ENCODE results near the gene PDE6C.

PDE6C gene

GRCh38 chr10:93612311-93612710 lies at the start of gene PDE6C:
Gene PDE6C (plus strand): TSS chr10:93612537. CDS start chr10:93612726, 189 bp downstream.
- no peak for DNase-seq

DNA sequence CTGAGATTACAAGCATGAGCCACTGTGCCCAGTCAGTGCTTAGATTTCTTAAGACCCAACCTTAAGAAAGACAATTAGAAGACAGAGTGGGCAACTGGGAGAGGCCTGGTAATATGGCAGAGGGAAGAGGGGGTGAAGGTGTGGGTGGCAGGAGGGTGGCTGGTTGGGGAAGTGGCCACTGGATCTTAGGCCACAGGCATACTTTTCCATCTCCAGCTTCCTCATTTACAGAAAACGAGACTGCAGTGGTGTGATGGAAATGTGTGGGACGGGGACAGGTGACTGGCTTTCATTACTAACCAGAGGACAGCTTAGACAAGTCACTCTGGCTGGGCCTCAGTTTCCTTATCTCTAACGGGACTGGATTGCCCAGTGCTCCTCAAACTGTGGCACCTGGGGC lies 46.9 kb upstream of the PDE6C start:
- DNase-seq: no peak

GRCh38 chr10:93566435-93567276 lies 45.7 kb upstream of the PDE6C start, which contains the start of gene FFAR4:
Gene FFAR4 (plus strand): TSS chr10:93566665. CDS start chr10:93566721, 56 bp downstream.
- DNase-seq: no peak

GRCh38 chr10:93567277-93568104 lies 44.8 kb upstream of the PDE6C start:
- no peak for DNase-seq

DNA sequence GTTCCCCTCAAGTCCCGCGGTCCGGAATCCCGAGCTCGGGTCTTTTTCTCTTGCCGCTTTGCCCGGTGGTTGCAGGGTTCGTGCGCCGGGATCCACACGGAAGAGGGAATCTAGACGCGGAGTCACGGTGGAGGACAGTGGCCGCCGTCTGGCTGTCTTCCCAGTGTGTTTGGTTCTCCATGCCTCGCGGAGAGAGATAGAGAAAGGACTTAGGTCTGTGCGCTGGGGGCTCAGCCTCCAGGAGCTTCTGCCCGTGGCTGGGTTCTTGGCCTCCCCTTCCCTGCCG lies 44.3 kb upstream of the PDE6C start:
- no peak for DNase-seq

GRCh38 chr10:93570383-93570782 lies 42.0 kb upstream of the PDE6C start:
- no peak for DNase-seq

DNA sequence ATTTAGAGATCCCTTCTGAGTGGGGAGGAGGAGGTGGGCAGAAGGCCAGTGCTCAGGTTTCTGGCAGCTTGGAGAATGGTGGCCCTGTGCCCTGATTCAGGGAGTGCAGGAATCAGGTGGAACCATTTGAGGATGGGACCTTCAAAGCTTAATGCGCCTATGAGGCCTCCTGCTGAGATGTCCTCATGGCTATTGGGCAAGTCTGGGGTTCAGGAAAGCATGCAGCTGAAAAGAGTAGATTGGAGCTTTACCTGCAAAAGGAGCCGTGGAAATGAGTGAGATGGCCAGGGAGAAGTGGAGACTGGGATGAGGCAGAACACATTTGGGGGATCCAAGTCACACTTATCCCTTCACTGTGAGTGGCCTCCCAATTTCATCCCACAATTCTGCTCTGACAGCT lies 39.7 kb upstream of the PDE6C start:
- no peak for DNase-seq

GRCh38 chr10:93573051-93573909 lies 39.1 kb upstream of the PDE6C start:
- DNase-seq: no peak

- DNase-seq: no peak
Observed at GRCh38 chr10:93573924-93574323, 38.4 kb upstream of the PDE6C start.

- no peak for DNase-seq
Observed at GRCh38 chr10:93576888-93577287, 35.4 kb upstream of the PDE6C start.

DNA sequence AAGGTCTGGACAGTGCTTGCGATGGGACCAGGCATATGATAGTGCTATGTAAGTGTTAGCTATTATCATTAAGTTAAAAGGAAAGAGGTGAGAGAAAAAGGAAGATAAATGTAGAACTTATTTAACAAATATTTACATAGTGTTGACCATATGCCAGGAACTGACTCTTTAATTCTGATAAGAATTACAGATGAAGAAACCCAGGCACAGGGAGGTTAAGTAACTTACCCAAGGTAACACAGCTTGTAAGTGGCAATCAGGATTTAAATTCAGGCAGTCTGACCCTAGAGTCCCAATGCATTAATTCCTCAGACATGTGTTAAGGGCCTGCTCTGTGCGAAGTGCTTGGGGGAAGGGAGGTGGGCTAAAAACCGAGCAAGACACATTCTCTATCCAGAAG lies 34.8 kb upstream of the PDE6C start:
- DNase-seq: no peak

DNA sequence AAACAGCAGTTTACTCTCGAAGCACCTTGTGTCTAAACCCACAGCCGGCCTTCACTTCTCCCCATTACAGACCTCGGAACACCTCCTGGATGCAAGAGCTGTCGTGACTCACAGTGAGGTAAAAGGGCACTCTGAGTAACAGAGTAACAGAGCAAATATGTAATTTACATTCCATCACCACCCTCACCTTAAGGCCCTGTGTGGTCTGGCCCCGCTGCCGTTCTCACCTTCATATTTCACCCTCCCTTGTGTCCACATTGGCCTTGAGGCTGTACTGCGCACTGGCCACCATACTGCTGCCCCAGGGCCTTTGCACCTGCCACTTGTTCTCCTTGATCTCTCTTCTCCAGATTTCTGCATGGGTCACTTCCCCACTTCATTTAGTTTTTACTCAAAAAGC lies 33.2 kb upstream of the PDE6C start:
- DNase-seq: no peak

GRCh38 chr10:93579985-93580711 lies 32.2 kb upstream of the PDE6C start:
- DNase-seq: no peak

DNA sequence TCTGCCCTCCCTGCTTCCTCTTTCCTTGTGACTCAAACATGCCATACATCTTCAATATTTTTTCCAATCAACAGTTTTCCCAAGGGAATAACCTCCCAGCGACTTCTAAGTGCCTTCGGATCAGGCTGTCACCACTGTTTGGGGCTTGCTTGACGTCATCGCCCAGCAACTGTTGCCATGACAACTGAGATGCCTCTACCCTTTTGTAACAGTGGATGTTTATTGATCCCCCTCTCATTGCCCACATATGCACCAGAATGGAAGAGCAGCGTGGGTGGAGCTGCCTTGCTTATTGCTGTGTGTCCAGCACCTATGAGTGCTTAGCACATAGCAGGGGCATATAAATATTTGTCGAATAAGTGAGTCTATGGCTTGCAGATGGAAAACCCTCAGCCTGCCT lies 31.5 kb upstream of the PDE6C start:
- no peak for DNase-seq

- DNase-seq: no peak
Observed at GRCh38 chr10:93584445-93584844, 27.9 kb upstream of the PDE6C start.

- DNase-seq: no peak
Observed at GRCh38 chr10:93589648-93590562, 22.4 kb upstream of the PDE6C start.

- no peak for DNase-seq
Observed at GRCh38 chr10:93590638-93591037, 21.7 kb upstream of the PDE6C start.

DNA sequence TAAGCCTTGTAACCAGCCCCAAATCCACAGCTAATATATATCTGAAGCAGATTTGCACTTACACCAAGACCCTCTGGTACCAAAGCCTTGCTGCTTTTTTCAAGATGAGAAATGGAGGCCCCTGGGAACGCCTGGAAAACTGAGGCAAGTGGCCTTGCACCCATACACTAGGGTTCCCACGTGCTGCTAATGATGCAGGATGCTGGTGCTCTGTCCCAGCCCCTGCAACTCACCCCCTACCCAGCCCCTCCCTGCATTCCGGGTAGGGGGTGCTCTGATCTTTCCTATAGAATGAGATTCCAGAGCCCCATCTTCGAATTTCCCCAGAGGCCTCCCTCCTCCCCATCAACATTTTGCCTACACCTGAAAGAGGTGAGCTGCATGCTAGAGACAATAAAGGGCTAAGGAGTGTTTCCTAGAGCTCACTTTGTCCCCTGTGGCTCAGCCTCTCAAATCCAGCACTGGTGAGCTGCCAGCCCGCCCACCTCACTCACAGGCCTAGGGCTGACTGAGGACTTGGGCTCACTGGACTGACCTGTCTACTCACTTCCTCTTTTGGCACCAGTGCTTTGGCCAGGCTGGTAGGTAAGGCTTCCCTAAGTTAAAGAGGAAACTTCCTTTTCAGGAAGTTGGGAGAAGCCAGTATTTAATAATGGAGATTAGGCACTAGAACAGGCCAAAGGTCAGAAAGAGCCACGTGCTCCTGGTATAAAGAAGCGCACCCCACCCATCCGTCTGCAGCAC lies 21.1 kb upstream of the PDE6C start:
- DNase-seq: no peak

- no peak for DNase-seq
Observed at GRCh38 chr10:93593254-93593653, 19.1 kb upstream of the PDE6C start.

- DNase-seq: no peak
Observed at GRCh38 chr10:93593749-93594148, 18.6 kb upstream of the PDE6C start.

- no peak for DNase-seq
Observed at GRCh38 chr10:93594518-93594917, 17.8 kb upstream of the PDE6C start.

All from activated CD4-positive, alpha-beta T cell treated with anti-CD3 and anti-CD28 coated beads, Interleukin-2, amount 50 U/mL, for 1 hour (primary cell).